ENCODE data around the gene VGLL4.

DNA sequence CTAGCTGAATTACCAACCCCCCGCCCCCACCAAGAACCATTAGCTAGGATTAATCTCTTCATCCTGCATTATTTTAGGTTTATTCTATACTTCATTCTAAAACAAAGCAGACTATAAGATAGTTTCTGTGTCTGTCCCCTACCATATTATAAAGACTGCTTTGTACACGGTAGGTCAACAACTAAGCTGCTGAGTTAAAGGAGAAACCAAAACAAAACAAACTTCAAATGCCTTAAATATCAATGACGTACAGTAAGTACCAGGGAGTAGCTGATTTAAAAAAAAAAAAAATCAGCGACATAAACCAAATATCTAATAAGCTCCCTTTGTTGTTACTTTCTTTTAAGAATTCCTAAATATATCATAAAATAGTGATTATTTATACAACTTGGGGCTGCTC is 7.8 kb upstream of the VGLL4 start:
- TF ChIP-seq, protein P1, sequence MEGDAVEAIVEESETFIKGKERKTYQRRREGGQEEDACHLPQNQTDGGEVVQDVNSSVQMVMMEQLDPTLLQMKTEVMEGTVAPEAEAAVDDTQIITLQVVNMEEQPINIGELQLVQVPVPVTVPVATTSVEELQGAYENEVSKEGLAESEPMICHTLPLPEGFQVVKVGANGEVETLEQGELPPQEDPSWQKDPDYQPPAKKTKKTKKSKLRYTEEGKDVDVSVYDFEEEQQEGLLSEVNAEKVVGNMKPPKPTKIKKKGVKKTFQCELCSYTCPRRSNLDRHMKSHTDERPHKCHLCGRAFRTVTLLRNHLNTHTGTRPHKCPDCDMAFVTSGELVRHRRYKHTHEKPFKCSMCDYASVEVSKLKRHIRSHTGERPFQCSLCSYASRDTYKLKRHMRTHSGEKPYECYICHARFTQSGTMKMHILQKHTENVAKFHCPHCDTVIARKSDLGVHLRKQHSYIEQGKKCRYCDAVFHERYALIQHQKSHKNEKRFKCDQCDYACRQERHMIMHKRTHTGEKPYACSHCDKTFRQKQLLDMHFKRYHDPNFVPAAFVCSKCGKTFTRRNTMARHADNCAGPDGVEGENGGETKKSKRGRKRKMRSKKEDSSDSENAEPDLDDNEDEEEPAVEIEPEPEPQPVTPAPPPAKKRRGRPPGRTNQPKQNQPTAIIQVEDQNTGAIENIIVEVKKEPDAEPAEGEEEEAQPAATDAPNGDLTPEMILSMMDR (conservative IDR thresholded peaks at IDR 0.05 in 1 of 2, IDR thresholded peaks at IDR 0.05 in 1 of 2; ENCODE audit: extremely low read depth in 1 of 2, insufficient read depth in 1 of 2, low read depth in 1 of 2, low read length in 2 of 2), result no peak
- TF ChIP-seq EZH2 (IDR thresholded peaks at IDR 0.05; ENCODE audit: borderline replicate concordance, low read length), result no peak

Data from mammary epithelial cell (primary cell).